Measurements from ENCODE around the gene MED4. TPM values are rescaled to one million over a fixed set of nuclear protein-coding genes. Genes with fewer than 3 reads are reported as not detected.

MED4 gene, protein sequence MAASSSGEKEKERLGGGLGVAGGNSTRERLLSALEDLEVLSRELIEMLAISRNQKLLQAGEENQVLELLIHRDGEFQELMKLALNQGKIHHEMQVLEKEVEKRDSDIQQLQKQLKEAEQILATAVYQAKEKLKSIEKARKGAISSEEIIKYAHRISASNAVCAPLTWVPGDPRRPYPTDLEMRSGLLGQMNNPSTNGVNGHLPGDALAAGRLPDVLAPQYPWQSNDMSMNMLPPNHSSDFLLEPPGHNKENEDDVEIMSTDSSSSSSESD
- total RNA-seq = 25.7 and 46.6 TPM in 2 replicates

DNA sequence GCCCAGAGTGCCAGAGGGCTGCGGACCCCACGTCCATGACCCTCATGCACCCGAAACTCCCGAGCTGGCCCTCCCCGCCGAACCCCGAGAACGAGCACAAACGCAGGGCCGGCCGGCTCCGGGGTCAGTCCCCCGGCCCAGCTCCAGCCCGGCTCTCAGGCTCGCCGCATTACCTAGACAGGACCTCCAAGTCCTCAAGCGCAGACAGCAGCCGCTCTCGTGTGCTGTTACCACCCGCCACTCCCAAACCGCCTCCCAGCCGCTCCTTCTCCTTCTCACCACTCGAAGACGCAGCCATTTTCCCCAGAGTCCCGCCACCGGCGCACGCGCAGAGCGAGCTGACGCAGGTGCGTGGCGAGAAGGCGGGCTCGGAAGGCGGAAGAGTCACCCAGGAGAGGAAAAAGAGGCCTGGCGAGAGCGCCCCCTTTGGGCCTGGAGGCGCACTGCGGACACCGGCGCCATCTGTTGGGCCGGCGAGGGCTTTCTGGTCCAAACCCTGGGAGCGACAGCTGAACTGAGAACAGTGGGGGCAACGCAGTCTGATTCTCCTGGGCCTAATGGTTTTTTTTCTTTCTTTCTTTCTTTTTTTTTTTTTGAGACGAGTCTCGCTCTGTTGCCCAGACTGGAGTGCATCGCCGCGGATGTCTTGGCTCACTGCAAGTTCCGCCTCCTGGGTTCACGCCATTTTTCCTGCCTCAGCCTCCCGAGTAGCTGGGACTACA, at the start of gene MED4:
Gene MED4 (minus strand): TSS at position 324 of the 722 bp plus-strand sequence. CDS start 26 bp downstream, at position 298.
- DNase-seq (ENCODE audit: low read depth) = peak; percentile 81

DNA sequence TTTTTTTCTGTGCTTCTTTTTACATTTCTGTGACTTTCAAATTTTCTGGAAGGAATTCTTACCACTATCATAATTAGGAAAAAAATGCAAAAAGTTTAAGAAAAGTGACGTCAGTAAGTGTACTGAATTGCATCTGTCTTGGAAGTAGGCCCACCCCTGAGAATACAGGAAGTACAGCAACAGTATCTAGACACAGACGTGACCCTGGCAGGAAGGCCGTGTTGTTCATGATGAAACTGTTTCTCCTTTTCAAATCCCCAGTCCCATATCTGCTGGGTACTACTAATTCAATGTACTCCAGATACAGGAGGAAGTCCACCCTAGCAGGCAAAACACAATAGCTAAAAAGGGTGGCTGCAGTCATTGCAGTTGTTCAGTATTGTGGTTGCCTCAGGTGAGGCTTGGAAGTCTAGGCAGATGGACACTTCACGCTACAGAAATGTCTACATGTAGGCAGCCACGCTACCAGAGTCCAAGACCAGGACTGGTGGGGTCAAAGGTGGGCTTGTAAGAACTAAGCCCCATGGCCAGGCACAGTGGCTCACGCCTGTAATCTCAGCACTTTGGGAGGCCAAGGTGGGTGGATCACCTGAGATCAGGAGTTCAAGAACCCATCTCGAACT, 49.6 kb upstream of the MED4 start:
- no peak for DNase-seq (ENCODE audit: low read depth)

DNA sequence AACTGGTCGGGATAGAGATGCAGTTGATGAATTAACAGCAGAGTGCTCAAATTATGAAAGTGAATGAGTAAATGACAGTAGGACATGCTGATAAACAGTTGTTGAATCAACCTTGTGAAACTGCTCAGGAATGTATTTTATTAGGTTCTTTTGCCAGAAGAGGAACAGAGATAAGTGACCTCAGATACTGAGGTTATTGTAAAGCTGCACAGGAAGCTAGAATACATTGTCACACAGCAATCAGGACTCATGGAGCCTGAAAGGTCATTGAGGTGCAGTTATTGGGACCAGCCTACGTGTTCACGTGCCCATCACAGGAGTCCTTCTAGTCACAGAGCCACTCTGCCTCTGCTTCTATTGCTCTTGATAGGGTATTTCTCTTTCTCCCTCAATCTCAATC, 47.5 kb upstream of the MED4 start:
- DNase-seq (ENCODE audit: low read depth) = no peak

DNA sequence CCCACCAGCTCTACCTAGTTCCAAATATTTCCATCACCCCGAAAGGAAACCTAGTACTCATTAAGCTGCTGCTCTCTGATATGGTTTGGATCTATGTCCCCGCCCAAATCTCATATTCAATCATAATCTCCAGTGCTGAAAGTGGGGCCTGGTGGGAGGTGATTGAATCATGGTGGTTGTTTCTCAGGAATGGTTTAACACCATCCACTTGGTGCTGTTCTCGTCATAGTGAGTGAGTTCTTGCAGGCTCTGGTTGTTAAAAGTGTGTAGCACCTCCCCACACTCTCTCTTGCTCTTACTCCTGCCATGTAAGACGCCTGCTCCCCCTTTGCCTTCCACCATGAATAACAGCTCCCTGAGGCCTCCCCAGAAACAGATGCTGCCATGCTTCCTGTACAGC, 43.4 kb upstream of the MED4 start:
- DNase-seq (ENCODE audit: low read depth) = no peak

DNA sequence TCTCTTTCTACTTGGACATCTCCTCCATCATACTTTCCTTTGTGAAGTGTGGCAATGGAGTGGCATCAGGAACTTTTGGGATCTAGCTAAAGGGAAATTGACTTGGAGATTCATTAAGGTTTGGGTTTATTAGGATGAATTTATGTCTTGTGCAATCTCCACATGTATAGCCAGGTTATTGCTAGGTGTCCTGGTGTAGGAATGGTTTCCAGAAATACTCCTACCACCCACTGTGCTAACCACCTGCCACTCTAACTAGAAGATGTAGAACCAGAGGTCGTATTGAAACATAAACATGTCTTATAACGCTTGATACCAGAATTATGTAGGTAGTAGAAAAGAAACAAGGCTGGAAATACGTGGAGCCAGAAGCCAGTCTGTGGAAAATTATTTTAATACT, 38.1 kb upstream of the MED4 start:
- no peak for DNase-seq (ENCODE audit: low read depth)

DNA sequence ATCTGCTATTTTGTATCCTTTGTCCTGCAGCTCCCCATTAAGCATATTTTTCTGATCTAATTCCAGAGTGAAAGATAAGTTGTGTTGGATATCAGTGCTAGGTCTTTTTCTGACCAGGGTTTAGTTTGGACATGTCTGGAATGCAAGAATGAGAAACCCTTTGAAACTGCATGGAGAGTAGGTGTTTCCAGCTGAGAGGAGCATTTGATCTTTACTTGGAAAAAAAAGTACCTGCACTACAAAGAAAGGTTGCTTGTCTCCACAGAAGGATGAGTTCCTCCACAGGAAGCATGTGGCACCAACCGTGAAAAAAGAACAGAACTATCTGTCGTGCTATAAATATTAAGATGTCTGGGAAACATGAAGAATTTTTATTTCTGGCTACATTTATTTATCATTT, 36.6 kb upstream of the MED4 start:
- no peak for DNase-seq (ENCODE audit: low read depth)

DNA sequence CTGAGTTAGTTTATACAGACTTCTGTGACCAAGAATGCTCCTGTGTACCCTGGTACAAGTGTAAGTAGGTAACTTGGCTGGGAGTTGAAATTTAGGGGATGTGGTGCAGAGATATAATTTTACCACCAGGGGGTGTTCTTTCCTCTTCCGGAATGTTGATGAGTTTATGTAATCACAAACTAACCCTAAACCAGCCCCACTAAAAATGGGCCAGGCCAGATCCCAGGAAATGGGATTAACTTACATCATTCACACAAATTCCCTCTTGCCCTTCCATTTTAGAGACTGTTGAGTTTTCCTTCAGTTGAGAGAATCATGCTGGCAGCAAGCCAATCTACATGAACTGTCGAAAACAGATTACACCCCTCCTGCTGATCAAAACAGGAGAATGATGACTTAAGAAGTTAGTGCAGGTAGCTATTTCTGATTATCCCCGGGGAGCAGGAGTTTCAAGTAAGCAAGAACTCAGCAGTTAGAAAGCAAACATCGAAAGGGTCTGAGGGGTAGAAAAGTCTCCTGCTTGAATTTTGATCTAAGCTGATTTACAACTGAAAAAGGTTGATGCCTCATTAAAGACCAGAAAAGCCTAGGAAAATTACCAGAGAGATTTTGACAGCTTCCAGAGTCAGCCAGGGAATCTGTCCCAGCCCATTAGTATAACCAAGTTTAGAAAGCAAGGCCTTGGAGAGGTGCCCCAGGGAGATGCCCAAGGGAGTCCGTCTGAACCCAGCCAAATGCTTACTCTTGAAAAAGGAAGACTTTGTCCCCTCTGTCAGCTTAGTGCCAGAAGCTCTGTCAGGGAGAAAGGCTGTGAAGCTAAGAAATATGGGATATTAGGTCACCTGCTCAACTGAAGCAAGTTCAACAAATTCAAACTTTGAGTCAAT, 32.3 kb upstream of the MED4 start:
- DNase-seq (ENCODE audit: low read depth) = peak; percentile 81

DNA sequence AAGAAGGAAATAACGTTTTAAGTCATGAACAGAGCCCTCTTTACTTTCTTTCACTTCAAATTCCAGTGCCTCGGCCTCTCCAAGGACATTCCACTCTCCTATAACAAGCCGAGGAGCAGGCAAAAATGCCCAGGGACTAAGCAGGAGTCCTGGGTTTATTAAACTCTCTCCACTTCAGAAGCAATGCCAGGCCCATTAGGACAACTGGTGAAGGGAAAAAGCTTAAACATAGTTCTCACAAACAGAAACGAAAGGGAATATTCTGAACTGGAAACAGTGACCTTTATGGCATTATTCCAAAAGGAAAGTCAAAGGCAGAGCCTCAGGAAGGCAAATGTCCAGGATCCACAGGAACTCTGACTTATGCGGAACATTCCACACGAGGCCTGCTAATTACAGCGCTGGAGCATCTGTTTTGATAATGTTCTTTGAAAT, 30.9 kb upstream of the MED4 start:
- DNase-seq (ENCODE audit: low read depth) = peak; percentile 72

DNA sequence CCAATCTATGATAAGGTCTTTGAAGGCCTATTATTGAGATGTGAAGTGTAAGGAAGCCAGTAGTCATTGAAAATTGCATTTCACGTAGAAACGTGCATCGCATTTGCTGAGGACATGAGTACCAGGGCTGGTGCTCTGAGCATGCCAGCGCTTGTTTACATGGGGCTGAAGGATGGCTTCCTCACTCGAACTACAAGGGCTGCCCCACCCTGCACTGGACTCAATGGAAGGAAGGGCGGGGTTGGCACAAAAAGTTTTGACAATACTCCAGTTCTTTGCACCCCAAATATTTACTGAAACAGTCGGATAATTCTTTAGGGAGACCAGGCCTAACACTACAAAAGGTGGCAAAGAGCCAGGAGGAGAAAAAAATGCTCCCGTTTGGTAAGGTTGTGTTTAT, 28.9 kb upstream of the MED4 start:
- DNase-seq (ENCODE audit: low read depth) = no peak

DNA sequence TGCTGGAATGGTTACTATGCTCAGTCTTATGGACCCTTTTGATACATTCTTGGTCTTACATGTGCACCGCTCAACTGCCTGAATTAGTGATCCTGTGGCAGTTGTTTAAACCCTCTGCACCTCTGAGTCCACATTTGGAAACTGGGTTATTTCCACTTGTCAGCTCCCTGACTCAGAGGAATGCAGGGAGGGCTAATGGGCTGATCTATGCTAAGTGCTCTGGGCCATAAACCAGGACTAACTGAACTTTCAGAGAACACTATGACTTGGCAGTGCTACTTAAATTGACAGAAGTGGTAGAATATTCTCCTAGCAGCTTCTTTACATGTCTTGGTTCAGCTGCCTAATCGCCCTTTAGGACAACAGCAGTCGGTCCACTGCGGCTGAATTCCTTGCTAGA, 26.8 kb upstream of the MED4 start:
- DNase-seq (ENCODE audit: low read depth) = peak; percentile 91

DNA sequence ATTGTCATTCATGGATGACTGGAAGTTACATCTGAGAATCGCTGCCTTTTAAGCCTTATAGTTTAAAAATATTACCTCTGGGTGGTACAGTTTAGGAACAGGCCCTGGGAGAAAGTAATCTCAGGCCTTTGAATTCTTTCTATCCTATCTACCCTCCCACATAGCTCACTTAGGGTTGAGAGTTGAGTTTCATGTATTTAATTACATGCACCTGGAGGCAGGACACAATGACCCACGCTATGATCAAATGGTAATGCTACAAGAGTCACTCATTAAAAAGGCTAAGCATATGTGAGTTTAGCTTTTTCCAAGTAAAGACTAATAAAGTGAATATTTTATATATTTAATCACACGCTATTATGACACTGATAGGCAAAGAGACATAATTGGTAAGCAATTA, 25.3 kb upstream of the MED4 start:
- no peak for DNase-seq (ENCODE audit: low read depth)

DNA sequence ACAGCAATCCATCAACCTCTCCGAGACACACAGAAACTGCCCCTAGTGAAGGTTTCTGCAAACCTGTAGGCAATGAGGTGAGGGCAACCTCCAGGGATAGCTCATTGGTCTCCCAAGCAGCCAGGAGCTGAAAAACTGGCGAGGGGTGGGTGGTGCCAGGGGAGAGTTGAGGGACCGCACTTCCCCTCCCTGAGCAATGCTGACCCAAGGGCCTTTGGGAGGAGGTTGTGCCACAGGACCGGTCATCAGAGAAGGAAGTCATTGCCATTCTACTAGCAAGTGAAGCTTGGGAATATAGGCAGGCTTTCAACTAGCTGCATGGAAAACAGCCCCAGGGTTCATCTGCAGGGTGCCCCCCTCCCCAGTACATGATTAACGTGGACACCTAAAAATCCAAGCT, 23.1 kb upstream of the MED4 start:
- no peak for DNase-seq (ENCODE audit: low read depth)

DNA sequence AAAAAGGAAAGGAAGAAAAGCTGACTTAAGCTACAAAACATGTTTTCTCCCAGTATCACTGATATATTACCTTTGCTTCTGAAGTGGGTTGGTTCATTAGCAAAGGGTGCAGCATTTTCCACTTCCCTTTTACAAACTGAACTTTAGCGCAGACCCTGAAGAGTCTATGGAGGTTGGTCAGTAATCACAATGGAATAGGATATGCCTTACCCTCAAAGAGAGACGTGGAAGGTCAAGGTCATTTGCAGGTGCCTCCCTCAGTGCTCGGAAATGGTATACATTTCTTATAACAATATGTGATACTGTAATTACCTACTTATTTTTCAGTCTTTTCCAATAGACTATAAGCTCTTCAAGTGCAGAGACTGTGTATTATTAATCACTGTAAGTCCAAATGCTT, 21.9 kb upstream of the MED4 start:
- no peak for DNase-seq (ENCODE audit: low read depth)

DNA sequence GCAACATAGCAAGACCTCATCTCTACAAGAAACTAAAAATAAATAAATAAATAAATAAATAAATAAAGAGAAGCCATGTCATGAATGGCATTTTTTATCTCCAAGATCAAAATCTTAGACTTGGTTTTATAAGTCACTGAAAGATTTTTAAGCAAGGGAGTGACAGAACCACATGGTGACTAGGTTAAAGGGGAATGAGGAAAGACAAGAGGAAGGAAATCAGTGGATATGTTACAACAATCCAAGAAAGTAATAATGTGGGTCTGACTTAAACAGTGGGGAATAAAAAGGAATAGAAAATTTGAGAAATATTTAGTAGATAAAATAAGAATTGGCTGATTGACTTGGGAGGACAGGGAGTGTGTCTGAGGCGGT, 18.8 kb upstream of the MED4 start:
- DNase-seq (ENCODE audit: low read depth) = no peak

DNA sequence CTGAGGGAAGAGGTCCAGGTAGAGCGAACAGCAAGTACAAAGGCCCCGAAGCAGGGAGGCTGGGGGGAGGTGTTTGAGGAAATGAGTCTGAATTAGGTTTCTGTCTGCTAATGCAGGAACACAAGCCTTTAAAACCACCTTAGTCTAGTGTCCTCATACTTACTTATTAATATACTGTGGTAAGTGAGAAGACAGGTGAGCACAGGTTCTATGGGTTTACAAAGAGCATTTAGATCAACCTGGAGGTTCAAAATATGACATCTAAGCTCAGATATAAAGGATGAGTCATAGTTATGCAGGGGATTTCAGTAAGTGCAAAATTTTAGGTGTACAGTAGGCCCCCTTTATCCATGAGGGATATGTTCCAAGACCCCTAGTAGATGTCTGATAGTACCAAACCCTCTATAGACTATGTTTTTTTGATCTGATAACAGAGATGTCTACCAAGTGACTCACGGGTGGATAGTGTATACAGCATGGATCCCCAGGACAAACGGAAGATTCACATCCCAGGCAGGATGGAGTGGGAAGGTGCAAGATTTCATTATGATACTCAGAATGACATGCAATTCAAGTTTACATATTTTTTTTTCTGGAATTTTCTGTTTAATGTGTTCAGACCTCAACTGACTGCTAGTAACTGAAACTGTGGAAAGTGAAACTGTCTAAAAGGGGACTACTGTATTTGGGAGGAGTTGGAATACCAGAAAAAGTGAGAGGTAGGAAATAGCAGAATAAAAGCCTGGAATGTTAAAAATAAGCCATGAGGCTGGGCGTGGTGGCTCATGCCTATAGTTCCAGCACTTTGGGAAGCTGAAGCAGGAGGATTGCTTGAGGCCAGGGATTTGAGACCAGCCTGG, 18.2 kb upstream of the MED4 start:
- DNase-seq (ENCODE audit: low read depth) = no peak

DNA sequence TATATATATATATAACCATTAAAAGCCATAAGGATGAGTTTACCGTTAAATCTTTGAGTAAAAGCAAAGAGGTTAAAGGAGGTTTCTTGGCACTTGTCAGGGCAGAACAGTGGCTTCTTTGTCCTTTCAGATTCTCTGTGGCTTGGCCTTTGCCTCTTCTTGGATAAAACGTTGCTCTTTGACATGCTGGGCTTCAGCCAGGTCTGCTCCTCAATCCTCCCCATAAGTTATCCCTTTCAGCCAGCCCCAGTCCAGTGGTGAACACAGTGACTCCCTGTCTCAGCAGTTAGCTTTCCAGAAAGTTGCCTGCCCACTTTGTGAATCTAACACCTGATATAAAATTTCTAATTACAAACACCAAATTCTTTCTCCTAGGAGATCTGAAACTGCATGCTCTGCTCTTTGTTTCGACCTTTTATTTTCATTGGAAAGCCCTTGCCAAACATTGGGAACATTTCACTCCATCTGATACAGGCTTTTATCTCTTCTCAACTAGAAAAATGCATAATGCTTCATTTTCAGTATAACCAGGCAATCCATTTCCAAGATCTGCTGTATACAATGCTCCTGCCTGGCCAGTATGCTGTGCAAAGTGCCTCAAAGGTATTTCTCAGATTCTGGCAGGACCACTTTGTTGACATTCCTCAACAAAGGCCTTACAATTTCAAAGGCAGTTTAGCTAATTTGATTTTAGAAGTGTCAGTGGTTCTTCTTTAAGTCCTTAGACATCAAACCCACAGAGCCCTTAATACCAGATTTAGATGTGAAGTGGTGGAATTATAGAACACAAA, 16.2 kb upstream of the MED4 start:
- no peak for DNase-seq (ENCODE audit: low read depth)

DNA sequence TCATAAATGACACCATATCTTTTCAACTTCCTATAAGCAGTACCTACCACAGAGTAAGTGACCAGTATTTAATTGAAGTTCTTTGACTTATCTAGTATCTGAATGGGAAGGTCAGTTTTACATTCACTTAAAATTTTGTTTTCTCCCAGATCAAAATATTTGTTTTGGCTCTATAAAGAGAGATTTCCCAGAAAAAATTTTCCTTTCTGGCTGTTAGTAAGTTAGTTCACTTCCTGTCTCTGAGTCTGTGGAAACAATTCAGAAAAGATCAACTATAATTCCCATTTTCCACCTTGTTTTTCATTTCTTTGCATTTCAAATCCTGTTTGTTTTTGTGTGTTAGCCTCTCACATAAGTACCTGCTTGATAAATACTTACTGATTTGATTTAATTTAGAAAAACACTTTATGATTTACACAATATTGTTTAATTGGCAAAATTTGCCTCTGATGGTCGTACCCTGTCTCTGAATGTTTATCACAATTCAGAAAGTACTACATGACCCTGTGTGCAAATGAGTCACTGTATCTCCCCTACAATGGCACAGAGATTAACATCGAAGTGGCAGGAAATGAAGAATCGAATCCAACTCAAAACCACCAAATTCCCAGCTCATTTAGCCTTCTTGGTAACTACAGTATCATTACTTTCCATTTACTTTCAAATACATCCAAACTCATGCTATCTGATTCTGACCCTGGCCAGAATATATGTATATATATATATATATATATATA, 15.4 kb upstream of the MED4 start:
- DNase-seq (ENCODE audit: low read depth) = no peak

DNA sequence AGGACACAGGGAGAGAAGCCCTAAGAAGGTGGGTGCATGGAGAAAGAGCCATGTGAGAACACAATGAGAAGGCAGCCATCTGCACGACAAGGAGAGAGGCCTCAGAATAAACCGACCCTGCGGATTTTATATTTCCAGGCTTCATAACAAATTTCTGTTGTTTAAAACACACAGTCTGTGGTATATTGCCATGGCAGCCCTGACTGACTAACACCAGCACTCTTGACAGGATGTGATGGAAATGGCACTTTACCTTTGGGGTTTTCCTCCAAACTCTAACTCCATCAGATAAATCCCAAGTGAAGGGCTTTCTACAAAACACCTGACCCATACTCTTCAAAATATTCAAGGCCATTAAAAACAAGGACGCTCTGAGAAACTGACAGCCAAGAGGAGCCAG, 13.2 kb upstream of the MED4 start:
- DNase-seq (ENCODE audit: low read depth) = no peak

DNA sequence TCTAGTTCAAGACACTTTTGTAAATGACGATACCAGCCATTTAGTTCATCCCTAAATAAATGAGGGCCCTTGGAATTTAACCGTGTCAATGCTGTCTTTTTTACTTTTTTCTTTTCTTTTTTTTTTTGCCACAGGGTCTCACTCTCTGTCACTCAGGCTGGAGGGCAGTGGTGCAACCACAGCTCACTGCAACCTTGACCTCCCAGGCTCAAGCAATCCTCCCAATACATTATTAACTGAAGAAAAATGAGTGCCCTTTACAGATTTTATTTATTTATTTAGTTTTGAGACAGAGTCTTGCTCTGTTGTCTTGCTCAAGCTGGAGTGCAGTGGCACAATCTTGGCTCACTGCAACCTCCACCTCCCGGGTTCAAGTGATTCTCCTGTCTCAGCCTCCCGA, 2.9 kb upstream of the MED4 start:
- no peak for DNase-seq (ENCODE audit: low read depth)

DNA sequence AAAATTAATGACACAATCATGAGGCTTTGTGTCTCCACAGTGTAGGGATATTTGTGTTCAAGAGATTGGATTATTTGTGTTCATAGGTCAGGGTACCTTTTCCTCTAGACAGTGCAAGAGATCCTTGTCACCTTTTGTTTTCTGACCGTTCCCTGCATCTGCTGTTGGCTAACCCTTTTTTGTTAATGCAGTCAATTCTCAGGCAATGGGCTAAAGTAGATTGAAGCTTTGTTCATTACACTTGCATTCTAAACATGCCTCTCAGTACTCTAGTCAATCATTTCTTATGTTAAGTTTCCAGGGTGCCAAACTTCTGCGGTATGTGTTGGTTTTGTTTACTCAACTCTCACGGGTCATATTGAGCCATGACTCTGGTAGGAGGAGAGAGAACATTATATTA, 1.8 kb upstream of the MED4 start:
- DNase-seq (ENCODE audit: low read depth) = peak; percentile 93
